H1 (cell line): ENCODE results near the gene PASK. TPM values are rescaled to one million over a fixed set of nuclear protein-coding genes. Genes with fewer than 3 reads are reported as not detected.

Experiments used
- ASH2L ChIP-seq: fragments of 200-600, 300-600 bp; sonication (generic); IDR thresholded peaks from one replicate; pipeline ENCODE4 v1.7.1; 2017; ENCODE audit warnings: low read length
- MAFK ChIP-seq: IDR thresholded peaks from 2 replicates; pipeline ENCODE4 v1.6.1; 2012; ENCODE audit warnings: low read depth, mild to moderate bottlenecking, improper control_type of control experiment, low read length
- POU5F1 ChIP-seq: IDR thresholded peaks from 2 replicates; pipeline ENCODE4 v1.6.1; 2011; ENCODE audit warnings: low read depth, mild to moderate bottlenecking, low read length, moderate library complexity
- SIN3A ChIP-seq, 2 experiments: IDR thresholded peaks in 1 of 2; conservative IDR thresholded peaks in 1 of 2; 2 replicates each; pipeline ENCODE4 v1.6.1; 2011 to 2012; ENCODE audit warnings: low read length in 2 of 2, improper control_type of control experiment in 1 of 2, low read depth in 1 of 2, mild to moderate bottlenecking in 1 of 2
- polyA plus RNA-seq, 7 experiments: library from polyadenylated mRNA; depleted of rRNA in 3 of 7; stranded (reverse) in 5 of 7; unstranded in 2 of 7; fragments of >200 nt in 5 of 7; fragments of 200-250 nt in 2 of 7; gene quantifications; 1 replicate in 5 of 7; 2 replicates in 1 of 7; 4 replicates in 1 of 7; pipeline versions ENCODE4 v1.2.1 to v1.2.3, GENCODE V29; 2011 to 2013; ENCODE audit warnings: missing spikeins in 2 of 7, mixed read lengths in 2 of 7
- total RNA-seq: library from RNA; stranded (reverse); fragmentation: NEBNext Ultra II Directional; extraction: Animal tissue kit (Norgen Biotek cat#: 25700); gene quantifications from 2 replicates; pipeline ENCODE4 v1.2.1, GENCODE V29; 2021

PASK gene
- total and polyA plus RNA-seq, 2 of the 8 experiments (the other 6 are each of a cell fraction or from before 2014, with no cell fraction given) = 20.5 to 66.1 TPM

DNA sequence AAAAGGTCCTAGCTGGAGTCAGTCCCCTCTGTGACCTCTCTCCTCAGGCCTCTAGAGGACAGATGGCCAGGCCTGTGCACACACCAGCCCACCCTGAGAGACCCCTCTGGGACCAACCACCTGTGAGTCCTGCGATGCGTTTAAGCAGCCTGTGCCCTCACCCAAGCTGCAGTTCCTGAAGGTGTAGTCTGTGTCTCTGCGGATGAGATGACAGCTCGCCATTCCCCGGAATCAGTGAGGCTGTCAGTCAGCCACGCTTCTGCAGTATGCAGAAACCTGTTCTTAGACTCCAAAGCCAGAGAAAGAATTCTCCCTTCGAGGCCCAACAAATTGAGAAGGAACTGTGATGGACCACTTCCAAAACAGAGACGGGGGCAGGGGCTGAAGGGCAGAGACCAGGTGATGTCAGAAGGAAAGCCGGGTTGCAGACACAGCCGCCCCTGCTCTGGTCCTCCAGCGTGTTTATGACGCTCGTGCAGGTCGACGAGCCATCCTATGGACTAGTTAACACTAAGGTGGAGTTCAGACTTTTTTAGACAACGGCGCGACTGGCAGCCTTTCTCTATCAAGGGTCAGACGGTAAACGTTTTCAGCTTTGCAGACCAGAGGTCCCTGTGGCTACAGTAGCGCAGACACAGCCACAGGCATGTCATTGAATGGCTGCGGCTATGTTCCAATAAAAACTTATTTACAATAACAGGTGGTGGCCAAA is 57.4 kb downstream of the PASK start (continued):
- TF ChIP-seq ASH2L (no peak), MAFK (no peak), POU5F1 (no peak), SIN3A (conservative IDR thresholded peaks at IDR 0.05 in 1 of 2, IDR thresholded peaks at IDR 0.05 in 1 of 2; ENCODE audit: low read depth in 1 of 2, low read length in 2 of 2) (no peak)
